SK-N-SH (cell line): ENCODE data around the gene SPSB4. TPM values are rescaled to one million over a fixed set of nuclear protein-coding genes. Genes with fewer than 3 reads are reported as not detected.

ENCODE experiments used
- CTCF ChIA-PET: fragments of 300-600, 350-600 bp; formaldehyde crosslinking; extraction: SDS; loops from one replicate; lab custom pipeline; 2021; lab: Yijun Ruan, JAX
- POLR2A ChIA-PET: fragments of 350-600 bp; sonication (Branson Sonifier 250); formaldehyde crosslinking; extraction: SDS; loops from one replicate; lab custom pipeline; 2020; ENCODE audit warnings: antibody characterized with exemption, inconsistent platforms; lab: Yijun Ruan, JAX
- DNase-seq: peaks from one replicate; pipeline ENCODE4 v3.0.0; 2012
- H2AFZ ChIP-seq: fragments of 200-600 bp; sonication (generic); 2 replicates; pipeline ENCODE4 v1.8.1; 2016; ENCODE audit warnings: antibody characterized with exemption, mild to moderate bottlenecking, low read depth
- H3F3A ChIP-seq: fragments of 200-600 bp; sonication (generic); replicated peaks from 2 replicates; pipeline ENCODE3; 2016; ENCODE audit warnings: antibody characterized with exemption, mild to moderate bottlenecking; ENCODE audit not compliant: insufficient read depth
- H3K27ac ChIP-seq, 2 experiments: fragments of 200-500 bp in 1 of 2; fragments of 200-600 bp in 1 of 2; sonication (Bioruptor generic) in 1 of 2; sonication (generic), shearing (Covaris generic) in 1 of 2; 2 replicates each; pipeline versions ENCODE4 v1.5.1 to v1.6.1; 2014 to 2016; ENCODE audit warnings: low read depth in 2 of 2, inconsistent platforms in 1 of 2, low read length in 1 of 2, mild to moderate bottlenecking in 1 of 2, mixed read lengths in 1 of 2
- H3K27me3 ChIP-seq: fragments of 200-600 bp; sonication (generic), shearing (Covaris generic); 2 replicates; pipeline ENCODE4 v1.6.1; 2016; ENCODE audit warnings: mixed run types; ENCODE audit not compliant: insufficient read depth
- H3K36me3 ChIP-seq, 2 experiments: fragments of 200-500 bp in 1 of 2; fragments of 200-600 bp in 1 of 2; sonication (Bioruptor generic) in 1 of 2; sonication (generic) in 1 of 2; replicated peaks in 1 of 2; 2 replicates each; pipeline versions ENCODE3 to v1.5.1; 2014 to 2016; ENCODE audit warnings: low read length in 1 of 2, mild to moderate bottlenecking in 1 of 2; ENCODE audit not compliant: insufficient read depth in 2 of 2, control insufficient read depth in 1 of 2
- H3K4me1 ChIP-seq, 2 experiments: fragments of 200-500 bp in 1 of 2; fragments of 200-600 bp in 1 of 2; sonication (Bioruptor generic) in 1 of 2; sonication (generic), shearing (Covaris generic) in 1 of 2; 2 replicates each; pipeline versions ENCODE4 v1.5.1 to v1.6.1; 2014 to 2016; ENCODE audit warnings: low read depth in 1 of 2, low read length in 1 of 2, mixed run types in 1 of 2; ENCODE audit not compliant: insufficient read depth in 2 of 2, control insufficient read depth in 1 of 2
- H3K4me2 ChIP-seq: fragments of 200-600 bp; sonication (generic), shearing (Covaris generic); 2 replicates; pipeline ENCODE4 v1.6.1; 2017; ENCODE audit warnings: mixed run types
- H3K4me3 ChIP-seq, 2 experiments: fragments of 200-500 bp in 1 of 2; fragments of 200-600 bp in 1 of 2; sonication (Bioruptor generic) in 1 of 2; sonication (generic), shearing (Covaris generic) in 1 of 2; 2 replicates each; pipeline versions ENCODE4 v1.5.1 to v1.8.1; 2014 to 2016; ENCODE audit warnings: low read depth in 2 of 2, inconsistent platforms in 1 of 2, low read length in 1 of 2, mild to moderate bottlenecking in 1 of 2, mixed read lengths in 1 of 2, moderate library complexity in 1 of 2
- H3K79me2 ChIP-seq: fragments of 200-600 bp; sonication (generic); 2 replicates; pipeline ENCODE4 v1.8.1; 2017; ENCODE audit warnings: mild to moderate bottlenecking; ENCODE audit not compliant: insufficient read depth
- H3K9ac ChIP-seq: fragments of 200-600 bp; sonication (generic); 2 replicates; pipeline ENCODE4 v1.6.1; 2017; ENCODE audit warnings: mixed run types
- H3K9me2 ChIP-seq: fragments of 200-600 bp; sonication (generic); 2 replicates; pipeline ENCODE4 v1.6.1; 2017; ENCODE audit warnings: mixed run types
- H3K9me3 ChIP-seq: fragments of 200-600 bp; sonication (generic); 2 replicates; pipeline ENCODE4 v1.6.1; 2017; ENCODE audit warnings: mixed run types, mild to moderate bottlenecking, moderate library complexity
- H4K20me1 ChIP-seq: fragments of 200-600 bp; sonication (generic); 2 replicates; pipeline ENCODE4 v1.6.1; 2017; ENCODE audit warnings: mild to moderate bottlenecking, mixed run types; ENCODE audit not compliant: insufficient read depth
- CTCF ChIP-seq: fragments of 200-600 bp; sonication (generic); IDR thresholded peaks from 2 replicates; pipeline ENCODE4 v1.6.1; 2017; ENCODE audit warnings: antibody characterized with exemption, mild to moderate bottlenecking, moderate library complexity
- EP300 ChIP-seq, 2 experiments: IDR thresholded peaks; 2 replicates each; pipeline versions ENCODE4 v1.4.0 to v1.6.1; 2012; ENCODE audit warnings: borderline replicate concordance in 1 of 2, low read depth in 1 of 2, low read length in 1 of 2
- FOXM1 ChIP-seq: IDR thresholded peaks from 2 replicates; pipeline ENCODE4 v1.4.0; 2012; ENCODE audit warnings: low read depth, mild to moderate bottlenecking
- GATA2 ChIP-seq: sonication (generic); formaldehyde crosslinking; IDR thresholded peaks from 2 replicates; pipeline ENCODE4 v1.5.0; 2020; ENCODE audit warnings: mild to moderate bottlenecking, missing genetic modification reagents
- IRF3 ChIP-seq: fragments of 150-350 bp; IDR thresholded peaks from 2 replicates; pipeline ENCODE4 v1.6.1; 2016; ENCODE audit warnings: mild to moderate bottlenecking, low read depth, low read length
- MAX ChIP-seq: IDR thresholded peaks from 2 replicates; pipeline ENCODE4 v1.4.0; 2012; ENCODE audit warnings: low read depth
- NFIC ChIP-seq: IDR thresholded peaks from 2 replicates; pipeline ENCODE4 v1.4.0; 2012; ENCODE audit warnings: borderline replicate concordance
- POLR2AphosphoS5 ChIP-seq: IDR thresholded peaks from 2 replicates; pipeline ENCODE4 v1.6.1; 2012; ENCODE audit warnings: low read depth, low read length
- RCOR1 ChIP-seq: fragments of 150-350 bp; IDR thresholded peaks from 2 replicates; pipeline ENCODE4 v1.6.1; 2017; ENCODE audit warnings: antibody characterized with exemption, low read length
- YY1 ChIP-seq: IDR thresholded peaks from 2 replicates; pipeline ENCODE4 v1.4.0; 2012; ENCODE audit warnings: low read depth, mild to moderate bottlenecking
- WGBS: methylation state at CpG from one replicate; pipeline ENCODE4 v1.1.6; 2017; ENCODE audit warnings: low lambda C conversion rate; 5-methylcytosine and 5-hydroxymethylcytosine counted together
- polyA plus RNA-seq, 3 experiments: library from polyadenylated mRNA; depleted of rRNA; stranded (reverse); fragments of >200 nt; gene quantifications; 2 replicates each; pipeline ENCODE4 v1.2.3, GENCODE V29; 2012

SPSB4 gene
- polyA plus RNA-seq, 1 of the 3 experiments (the other 2 are of a cell fraction) = 0.10 TPM

GRCh38 chr3:141059816-141060215, 8.7 kb downstream of the SPSB4 start:
- POLR2A ChIA-PET = no interaction called here
- Histone ChIP-seq H4K20me1 (no peaks in the 10 kb centered on the region), H2AFZ (no peak overlapping the region)

GRCh38 chr3:141060327-141060726, 9.2 kb downstream of the SPSB4 start:
- ChIA-PET POLR2A (no interaction called here), CTCF (interaction anchor here (1.1 to 2.0 kb wide), 2 partner anchors 9 to 49 kb away, joined by 3 to 7 read pairs; partner anchors contain the start of gene SPSB4)
- peaks cover 0 to 36% of the 10 kb centered on the region in 2 experiments; a peak in 2 of 4 replicates for H3K4me1 ChIP-seq
- no peak overlapping the region for H3K27ac ChIP-seq
- no peak overlapping the region for H3K4me2 ChIP-seq
- H4K20me1 ChIP-seq = no peaks in the 10 kb centered on the region
- H3K79me2 ChIP-seq = no peaks in the 10 kb centered on the region
- H3F3A ChIP-seq = no peaks in the 10 kb centered on the region
- H3K9ac ChIP-seq = no peak overlapping the region
- no peaks in the 10 kb centered on the region for H3K9me3 ChIP-seq
- no peaks in the 10 kb centered on the region for H3K36me3 ChIP-seq
- no peak overlapping the region for H3K4me3 ChIP-seq
- 47% methylated on average over 3 of the region's 3 CpGs for WGBS
- H2AFZ ChIP-seq = no peak overlapping the region
- no peak for DNase-seq
- TF ChIP-seq MAX (no peak), YY1 (no peak)
- H3K9me2 ChIP-seq = no peaks in the 10 kb centered on the region
- no peaks in the 10 kb centered on the region for H3K27me3 ChIP-seq

More at GRCh38 chr3:141059816-141060215, 8.7 kb downstream of the SPSB4 start:
- WGBS = 40% methylated on average over 2 of the region's 2 CpGs
- Histone ChIP-seq H3K27ac (no peak overlapping the region), H3K4me3 (no peak overlapping the region), H3K9ac (no peak overlapping the region), H3K4me2 (no peak overlapping the region), H3K79me2 (no peaks in the 10 kb centered on the region), H3K4me1 (peaks cover 0 to 36% of the 10 kb centered on the region in 2 experiments; a peak in 2 of 4 replicates), H3K27me3 (no peaks in the 10 kb centered on the region), H3K9me3 (no peaks in the 10 kb centered on the region), H3K9me2 (no peaks in the 10 kb centered on the region), H3K36me3 (no peaks in the 10 kb centered on the region), H3F3A (no peaks in the 10 kb centered on the region)
- CTCF ChIA-PET = interaction anchor here (2.0 to 2.1 kb wide), 2 partner anchors 8 to 10 kb away, joined by 5 to 7 read pairs; partner anchors contain the start of gene SPSB4
- DNase-seq = no peak
- TF ChIP-seq FOXM1 (no peak), POLR2AphosphoS5 (no peak), MAX (no peak), CTCF (no peak)

- no peaks in the 10 kb centered on the region for H3K36me3 ChIP-seq
- ChIA-PET POLR2A (interaction anchor here (2.2 kb wide), 1 partner anchor 12 kb away, joined by 8 read pairs; the partner anchor contains the start of gene SPSB4), CTCF (interaction anchor here (1.7 to 3.2 kb wide), 3 partner anchors 10 to 42 kb away, joined by 8 to 23 read pairs (median 9); partner anchors contain the start of gene SPSB4)
- TF ChIP-seq FOXM1 (no peak), NFIC (no peak), EP300 (IDR thresholded peaks at IDR 0.05; ENCODE audit: borderline replicate concordance in 1 of 2, low read depth in 1 of 2, low read length in 1 of 2) (peak in 1 of 2 experiments; percentile 63; a peak in 1 of 4 replicates), YY1 (no peak), RCOR1 (no peak), IRF3 (no peak), GATA2 (CRISPR knock-in tag) (peak; percentile 53)
- no peaks in the 10 kb centered on the region for H3K27me3 ChIP-seq
- H3K27ac ChIP-seq = peak overlapping the region in 1 of 2 experiments; percentile 64; a peak in 2 of 4 replicates
- H3K9me3 ChIP-seq = no peaks in the 10 kb centered on the region
- peaks cover 0 to 12% of the 10 kb centered on the region in 2 experiments; a peak in 2 of 4 replicates for H3K4me1 ChIP-seq
- H3K4me2 ChIP-seq = no peak overlapping the region
- no peak overlapping the region for H3K4me3 ChIP-seq
- 33% methylated on average over 1 of the region's 1 CpG for WGBS
- H3K79me2 ChIP-seq = no peaks in the 10 kb centered on the region
- H3K9me2 ChIP-seq = no peaks in the 10 kb centered on the region
- H3F3A ChIP-seq = no peaks in the 10 kb centered on the region
- no peaks in the 10 kb centered on the region for H4K20me1 ChIP-seq
- H3K9ac ChIP-seq = no peak overlapping the region
- H2AFZ ChIP-seq = no peak overlapping the region
- DNase-seq = peak; percentile 76
Observed at GRCh38 chr3:141063831-141064230, 12.7 kb downstream of the SPSB4 start.
